Heart left ventricle (tissue), 16 donors: ENCODE data around the gene CREG2. TPM values are rescaled to one million over a fixed set of nuclear protein-coding genes. Genes with fewer than 3 reads are reported as not detected.

Source experiments
- ATAC-seq, 4 donors: fragments of 200-7000 bp; cut with Tn5 transposase; one replicate each; pipeline ENCODE4 v1.9.1; 2020 to 2022; ENCODE audit warnings: moderate library complexity in 4 of 4, mild to moderate bottlenecking in 3 of 4, moderate number of reproducible peaks in 1 of 4
- DNase-seq, 5 donors: peaks; one replicate each; pipeline ENCODE4 v3.0.0-alpha.2; 2020
- H3K27ac ChIP-seq, 12 donors: fragments of 200-600 bp; sonication (generic) in 4 of 12; one replicate each; pipeline versions ENCODE4 v1.5.0 to v1.8.0; 2016 to 2022; ENCODE audit warnings: mild to moderate bottlenecking in 2 of 12
- H3K27me3 ChIP-seq, 9 donors: fragments of 200-600 bp; sonication (generic) in 2 of 9; one replicate each; pipeline versions ENCODE4 v1.5.1 to v1.8.0; 2016 to 2022; ENCODE audit warnings: mild to moderate bottlenecking in 3 of 9
- H3K36me3 ChIP-seq, 9 donors: fragments of 200-600 bp; sonication (generic) in 2 of 9; one replicate each; pipeline versions ENCODE4 v1.5.0 to v1.8.0; 2018 to 2022; ENCODE audit warnings: mild to moderate bottlenecking in 2 of 9
- H3K4me1 ChIP-seq, 12 donors: fragments of 200-600 bp; sonication (generic) in 4 of 12; one replicate each; pipeline versions ENCODE4 v1.5.0 to v1.8.0; 2016 to 2022; ENCODE audit warnings: mild to moderate bottlenecking in 3 of 12
- H3K4me3 ChIP-seq, 12 donors: fragments of 200-600 bp; sonication (generic) in 4 of 12; one replicate each; pipeline versions ENCODE4 v1.5.0 to v1.8.0; 2017 to 2022; ENCODE audit warnings: mild to moderate bottlenecking in 9 of 12, moderate library complexity in 4 of 12
- H3K9me3 ChIP-seq, 12 donors: fragments of 200-600 bp; sonication (generic) in 4 of 12; one replicate each; pipeline versions ENCODE4 v1.5.0 to v1.8.0; 2016 to 2022; ENCODE audit warnings: mild to moderate bottlenecking in 1 of 12
- POLR2A ChIP-seq, 2 donors: fragments of 450-650 bp; IDR thresholded peaks; one replicate each; pipeline ENCODE4 v1.6.1; 2017; ENCODE audit warnings: antibody characterized with exemption in 2 of 2, mild to moderate bottlenecking in 2 of 2, moderate library complexity in 2 of 2
- WGBS, 4 donors: extraction: QIAGEN DNeasy Blood & Tissue Kit in 2 of 4; methylation state at CpG; one replicate each; pipeline versions ENCODE4 v1.1.5 to v1.1.7; 2013 to 2018; 5-methylcytosine and 5-hydroxymethylcytosine counted together
- intact Hi-C, 10 donors: fragments of 100-400 bp; cut with DNase I; formaldehyde crosslinking; loops; one replicate each; pipeline versions ENCODE4 v1.11.1 to v1.14.2; 2022
- polyA plus RNA-seq, 2 donors: library from polyadenylated mRNA; stranded (reverse); fragments of 200-250 nt; gene quantifications; one replicate each; pipeline ENCODE4 v1.2.3, GENCODE V29; 2013
- total RNA-seq, 9 donors: library from RNA; depleted of rRNA in 2 of 9; stranded (reverse); fragments of >200 nt in 2 of 9; fragmentation: NEBNext Ultra II Directional in 3 of 9; extraction: Animal tissue kit (Norgen Biotek cat#: 25700) in 3 of 9; gene quantifications; one replicate each; pipeline versions ENCODE4 v1.1.0 to v1.2.4, GENCODE V29; 2016 to 2023
- TF ChIP-seq, protein P1 (sequence below), 12 donors: fragments of 200-600 bp; sonication (generic) in 4 of 12; IDR thresholded peaks; one replicate each; pipeline versions ENCODE4 v1.5.0 to v1.8.0; 2018 to 2022; ENCODE audit warnings: antibody characterized with exemption in 12 of 12, mild to moderate bottlenecking in 5 of 12
- donor health status: ischemic (EF 13 %, LVEDD 7.1; RV severe dilation, severe dysfunction).
- donor health status: healthy with polysubstance abuse.
- donor health status: DM: no; HTN: yes; CAD: no.
- donor health status: DM: no; HTN: no; CAD: no.
- donor health status: ischemic (EF 25% LVEDD 6.9; RV normal size, moderate dysfunction).
- donor health status: ischemic (EF 25% LVEDD 5.7; RV mildly dilated, moderate dysfunction).
- donor health status: healthy.
- donor health status: DM: yes; HTN: yes; CAD: no.
- donor health status: ischemic (EF 35%, LVEDD 5.7; RV mildly dilated, moderate dysfunction).
- donor health status: nonischemic (EF 11% LVEDD 7.7; RV severe dilation, severe dysfunction).
- donor health status: DM: yes; HTN: yes; CAD: no.
- donor health status: PGD.
- donor health status: ischemic (EF 29% LVEDD 5.4; RV normal size, mild dysfunction).
- donor health status: nonischemic (EF 23%, LVEDD 6.1; RV moderate dilation, normal function).

Gene CREG2
- total and polyA plus RNA-seq, 11 donors = 0.18 to 1.1 (median 0.46) TPM; not detected in 7

DNA sequence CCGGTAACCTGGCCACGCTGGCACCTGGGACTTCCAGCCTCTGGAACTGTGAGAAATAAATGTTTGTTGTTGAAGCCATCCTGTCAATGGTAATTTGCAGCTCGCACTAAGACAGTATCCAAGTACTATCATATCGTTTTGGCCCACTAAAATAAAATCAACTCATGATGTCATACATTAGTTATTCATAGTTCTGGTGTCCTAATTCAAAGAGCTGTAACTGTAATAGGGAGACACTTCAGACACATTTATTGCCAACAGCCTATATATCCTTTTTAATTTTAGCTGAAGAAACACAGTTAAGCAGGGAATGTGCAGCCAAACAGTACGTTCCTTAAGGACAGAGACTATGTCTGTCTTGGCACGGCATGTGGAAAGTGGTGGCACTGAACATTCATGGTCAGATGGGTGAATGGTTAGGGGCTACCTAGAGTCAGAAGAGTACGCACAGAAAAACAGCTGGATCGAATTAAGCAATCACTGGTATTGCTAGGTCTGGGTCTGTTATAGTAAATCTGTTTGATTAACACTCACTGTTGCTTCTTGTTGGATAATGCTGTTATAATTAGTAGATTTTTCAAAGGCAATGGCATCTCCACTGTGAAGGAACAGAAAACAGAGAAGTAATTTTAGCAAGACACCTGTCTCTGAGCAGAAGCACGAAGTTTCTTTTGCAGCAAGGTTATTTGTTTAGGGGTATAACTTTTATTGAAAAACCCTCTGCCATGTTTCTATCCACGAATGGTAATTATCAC, 41.3 kb upstream of the CREG2 start:
- H3K27ac ChIP-seq = peak overlapping the region in 1 of 12 donors; percentile 18

DNA sequence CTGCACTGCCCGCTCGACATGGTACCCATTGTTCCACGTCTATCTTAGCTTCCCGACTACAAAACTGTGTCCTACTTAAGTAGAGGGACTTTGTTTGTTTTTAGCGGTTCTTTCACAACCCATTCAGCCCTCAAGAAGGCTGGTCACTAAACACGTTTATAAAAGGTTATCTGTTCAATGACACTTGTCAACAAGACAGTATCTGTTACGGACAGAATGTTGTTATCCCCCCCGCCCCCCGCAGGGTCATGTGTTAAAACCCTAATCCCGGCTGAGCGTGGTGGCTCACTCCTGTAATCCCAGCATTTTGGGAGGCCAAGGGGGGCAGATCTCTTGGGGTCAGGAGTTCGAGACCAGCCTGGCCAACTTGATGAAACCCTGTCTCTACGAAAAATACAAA, 40.4 kb upstream of the CREG2 start:
- DNase-seq (no peak), ATAC-seq (no peak)
- intact Hi-C loops = loop anchor here in 2 of 10 donors (5.0 to 10.0 kb wide), 2 partner anchors 75 to 267 kb away; partner anchors contain the start of gene MAP4K4 (in 1 of the 2)
- TF ChIP-seq POLR2A (IDR thresholded peaks at IDR 0.05) = no peak
- TF ChIP-seq, protein P1, sequence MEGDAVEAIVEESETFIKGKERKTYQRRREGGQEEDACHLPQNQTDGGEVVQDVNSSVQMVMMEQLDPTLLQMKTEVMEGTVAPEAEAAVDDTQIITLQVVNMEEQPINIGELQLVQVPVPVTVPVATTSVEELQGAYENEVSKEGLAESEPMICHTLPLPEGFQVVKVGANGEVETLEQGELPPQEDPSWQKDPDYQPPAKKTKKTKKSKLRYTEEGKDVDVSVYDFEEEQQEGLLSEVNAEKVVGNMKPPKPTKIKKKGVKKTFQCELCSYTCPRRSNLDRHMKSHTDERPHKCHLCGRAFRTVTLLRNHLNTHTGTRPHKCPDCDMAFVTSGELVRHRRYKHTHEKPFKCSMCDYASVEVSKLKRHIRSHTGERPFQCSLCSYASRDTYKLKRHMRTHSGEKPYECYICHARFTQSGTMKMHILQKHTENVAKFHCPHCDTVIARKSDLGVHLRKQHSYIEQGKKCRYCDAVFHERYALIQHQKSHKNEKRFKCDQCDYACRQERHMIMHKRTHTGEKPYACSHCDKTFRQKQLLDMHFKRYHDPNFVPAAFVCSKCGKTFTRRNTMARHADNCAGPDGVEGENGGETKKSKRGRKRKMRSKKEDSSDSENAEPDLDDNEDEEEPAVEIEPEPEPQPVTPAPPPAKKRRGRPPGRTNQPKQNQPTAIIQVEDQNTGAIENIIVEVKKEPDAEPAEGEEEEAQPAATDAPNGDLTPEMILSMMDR (IDR thresholded peaks at IDR 0.05) = no peak
- Histone ChIP-seq H3K36me3 (no peaks in the 10 kb centered on the region), H3K9me3 (no peaks in the 10 kb centered on the region), H3K27ac (no peak overlapping the region), H3K27me3 (no peaks in the 10 kb centered on the region), H3K4me3 (no peak overlapping the region), H3K4me1 (peaks cover 0 to 12% (median 4%) of the 10 kb centered on the region in 12 donors)
- WGBS, 4 donors = 84 to 90% (median 88%) methylated on average over 13 of the region's 13 CpGs

More for the DNA sequence above, 41.3 kb upstream of the CREG2 start:
- Histone ChIP-seq H3K9me3 (no peaks in the 10 kb centered on the region), H3K4me3 (no peak overlapping the region), H3K4me1 (peaks cover 0 to 12% (median 4%) of the 10 kb centered on the region in 12 donors), H3K27me3 (no peaks in the 10 kb centered on the region), H3K36me3 (no peaks in the 10 kb centered on the region)
- ATAC-seq (peak; percentile 24 to 73 (median 53)), DNase-seq (no peak)
- 54 to 57% (median 55%) methylated on average over 10 of the region's 10 CpGs for WGBS, 4 donors
- intact Hi-C loops = loop anchor here in 2 of 10 donors (5.0 to 10.0 kb wide), 2 partner anchors 74 to 266 kb away; partner anchors contain the start of gene MAP4K4 (in 1 of the 2)
- no peak for TF ChIP-seq POLR2A (IDR thresholded peaks at IDR 0.05)
- TF ChIP-seq, protein P1 (IDR thresholded peaks at IDR 0.05) = no peak

DNA sequence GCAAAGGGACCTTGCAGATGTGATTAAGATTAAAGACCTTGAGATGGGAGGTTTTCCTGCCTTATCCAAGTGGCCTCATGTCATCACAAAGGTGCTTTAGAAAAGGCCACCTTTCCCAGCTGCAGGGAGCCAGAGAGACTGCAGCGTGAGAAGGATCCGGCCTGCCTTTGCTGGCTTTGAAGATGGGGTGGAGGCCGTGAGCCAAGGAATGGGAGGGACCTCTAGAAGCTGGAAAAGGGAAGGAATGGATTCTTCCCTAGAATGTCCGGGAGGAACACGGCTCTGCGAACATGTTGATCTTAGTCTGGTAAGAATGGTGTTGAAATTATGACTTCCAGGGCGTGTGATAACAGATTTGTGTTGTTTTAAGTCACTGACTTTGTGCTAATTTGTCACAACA, 39.9 kb upstream of the CREG2 start:
- DNase-seq = no peak
- intact Hi-C loops = loop anchor here in 2 of 10 donors (5.0 to 10.0 kb wide), 2 partner anchors 75 to 268 kb away; partner anchors contain the start of gene MAP4K4 (in 1 of the 2)
- WGBS, 4 donors = 82 to 92% (median 86%) methylated on average over 7 of the region's 7 CpGs
- TF ChIP-seq POLR2A (IDR thresholded peaks at IDR 0.05) = no peak
- TF ChIP-seq, protein P1 (IDR thresholded peaks at IDR 0.05) = no peak
- H3K36me3 ChIP-seq = no peaks in the 10 kb centered on the region
- H3K27me3 ChIP-seq = no peaks in the 10 kb centered on the region
- H3K9me3 ChIP-seq = no peaks in the 10 kb centered on the region
- no peak for ATAC-seq
- no peak overlapping the region for H3K27ac ChIP-seq
- H3K4me3 ChIP-seq = no peak overlapping the region
- H3K4me1 ChIP-seq = peaks cover 0 to 12% (median 4%) of the 10 kb centered on the region in 12 donors

DNA sequence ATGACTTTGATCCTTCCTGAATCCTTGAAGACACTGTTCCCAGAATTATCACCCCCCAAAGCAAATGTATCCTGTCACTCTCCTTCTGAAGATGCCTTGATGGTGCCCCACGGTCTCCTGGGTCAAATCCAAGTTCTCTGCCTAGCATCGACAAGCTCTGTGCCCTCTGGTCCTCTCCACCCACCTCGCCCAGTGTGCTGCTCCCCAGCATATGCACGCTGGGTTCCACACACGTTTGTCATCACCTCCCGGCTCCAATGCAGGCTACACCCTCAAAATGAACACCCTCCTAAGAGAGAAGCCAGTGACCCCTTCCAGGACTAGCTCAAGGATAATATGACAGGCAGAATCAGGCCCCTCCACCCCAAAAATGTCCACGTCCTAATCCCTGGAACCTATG, 39.5 kb upstream of the CREG2 start:
- no peaks in the 10 kb centered on the region for H3K27me3 ChIP-seq
- intact Hi-C loops = loop anchor here in 2 of 10 donors (5.0 to 10.0 kb wide), 2 partner anchors 75 to 268 kb away; partner anchors contain the start of gene MAP4K4 (in 1 of the 2)
- DNase-seq = no peak

More for the DNA sequence above, 39.5 kb upstream of the CREG2 start:
- Histone ChIP-seq H3K9me3 (no peaks in the 10 kb centered on the region), H3K4me3 (no peak overlapping the region), H3K4me1 (peaks cover 0 to 12% (median 4%) of the 10 kb centered on the region in 12 donors), H3K36me3 (no peaks in the 10 kb centered on the region), H3K27ac (no peak overlapping the region)
- TF ChIP-seq, protein P1 (IDR thresholded peaks at IDR 0.05) = no peak
- no peak for TF ChIP-seq POLR2A (IDR thresholded peaks at IDR 0.05)
- no peak for ATAC-seq
- WGBS, 4 donors = 92 to 95% (median 92%) methylated on average over 7 of the region's 7 CpGs
